A549 (cell line): ENCODE measurements around the gene BUD23. TPM values are rescaled to one million over a fixed set of nuclear protein-coding genes. Genes with fewer than 3 reads are reported as not detected.

Experiments
- ATAC-seq, 2 experiments: fragments of 200-7000 bp in 1 of 2; fragments of >200 bp in 1 of 2; cut with Nextera tagmentation in 1 of 2; cut with Tn5 transposase in 1 of 2; 3 replicates each; pipeline versions ENCODE4 v1.8.0 to v1.9.1; 2018 to 2020; ENCODE audit warnings: mild to moderate bottlenecking in 1 of 2, moderate library complexity in 1 of 2
- CTCF ChIA-PET: fragments of 300-600 bp; sonication (Branson Sonifier 250); formaldehyde crosslinking; extraction: SDS; loops from one replicate; lab custom pipeline; 2021; ENCODE audit warnings: antibody characterized with exemption, inconsistent platforms; lab: Yijun Ruan, JAX
- POLR2A ChIA-PET: fragments of 350-600 bp; formaldehyde crosslinking; extraction: SDS; loops from one replicate; lab custom pipeline; 2021; ENCODE audit warnings: antibody characterized with exemption, inconsistent platforms; lab: Yijun Ruan, JAX
- DNase-seq, 2 experiments: peaks; one replicate each; pipeline versions ENCODE4 v3.0.0 to v3.0.0-alpha.2; 2011 to 2016; ENCODE audit warnings: low read depth in 1 of 2, low spot score in 1 of 2
- FAIRE-seq: peaks from 2 replicates; lab custom pipeline; 2011; peaks lifted over from hg19 to GRCh38; lab: Jason Lieb, UNC
- H3K27ac ChIP-seq, 2 experiments: fragments of >200 bp; sonication (Bioruptor Twin); formaldehyde crosslinking; 3 replicates each; pipeline ENCODE4 v1.5.1; 2016 to 2017
- H3K4me1 ChIP-seq: fragments of >200 bp; sonication (Bioruptor Twin); formaldehyde crosslinking; 3 replicates; pipeline ENCODE4 v1.6.1; 2016
- H3K4me2 ChIP-seq: fragments of >200 bp; sonication (Bioruptor Twin); formaldehyde crosslinking; 3 replicates; pipeline ENCODE4 v1.6.1; 2016
- H3K4me3 ChIP-seq: fragments of >200 bp; sonication (Bioruptor Twin); formaldehyde crosslinking; 3 replicates; pipeline ENCODE4 v1.5.1; 2016
- H3K9me3 ChIP-seq: fragments of >200 bp; sonication (Bioruptor Twin); formaldehyde crosslinking; 3 replicates; pipeline ENCODE4 v1.6.1; 2016
- BHLHE40 ChIP-seq: IDR thresholded peaks from 2 replicates; pipeline ENCODE4 v1.6.1; 2012; ENCODE audit warnings: low read depth, low read length, inconsistent platforms
- CHD4 ChIP-seq: fragments of 200-600 bp; sonication (generic); IDR thresholded peaks from 2 replicates; pipeline ENCODE4 v1.6.1; 2016; ENCODE audit warnings: antibody characterized with exemption, mild to moderate bottlenecking, borderline replicate concordance
- EHF ChIP-seq: fragments of 250-450 bp; sonication (Bioruptor Pico); IDR thresholded peaks from 2 replicates; pipeline ENCODE4 v1.5.0; 2020; ENCODE audit warnings: mild to moderate bottlenecking
- EHMT2 ChIP-seq: fragments of 200-600 bp; sonication (generic); IDR thresholded peaks from 2 replicates; pipeline ENCODE4 v1.6.1; 2016; ENCODE audit warnings: antibody characterized with exemption, low read depth, mild to moderate bottlenecking, moderate library complexity
- EP300 ChIP-seq, 2 experiments: fragments of >200 bp; sonication (Bioruptor Twin); formaldehyde crosslinking; IDR thresholded peaks; 2 replicates in 1 of 2; 3 replicates in 1 of 2; pipeline ENCODE4 v1.6.1; 2016 to 2017
- FOSL2 ChIP-seq, 2 experiments: fragments of 450-650 bp in 1 of 2; fragments of >200 bp in 1 of 2; sonication (Bioruptor Twin) in 1 of 2; formaldehyde crosslinking; IDR thresholded peaks; 2 replicates each; pipeline versions ENCODE4 v1.5.0 to v1.6.1; 2016 to 2020; ENCODE audit warnings: mild to moderate bottlenecking in 1 of 2, moderate library complexity in 1 of 2
- FOXS1 ChIP-seq: fragments of 250-450 bp; sonication (Bioruptor Pico); IDR thresholded peaks from 2 replicates; pipeline ENCODE4 v1.5.0; 2020; ENCODE audit warnings: mild to moderate bottlenecking, moderate library complexity
- GATA3 ChIP-seq: IDR thresholded peaks from 2 replicates; pipeline ENCODE4 v1.6.1; 2012; ENCODE audit warnings: borderline replicate concordance
- HDAC2 ChIP-seq: fragments of 200-600 bp; sonication (generic); IDR thresholded peaks from 2 replicates; pipeline ENCODE4 v1.6.1; 2016
- JUNB ChIP-seq: fragments of >200 bp; sonication (Bioruptor Twin); formaldehyde crosslinking; IDR thresholded peaks from 2 replicates; pipeline ENCODE4 v1.6.1; 2016
- KDM1A ChIP-seq: fragments of 200-600 bp; sonication (generic); IDR thresholded peaks from 2 replicates; pipeline ENCODE4 v1.6.1; 2016; ENCODE audit warnings: low read depth, mild to moderate bottlenecking
- KDM5A ChIP-seq: fragments of 200-600 bp; sonication (generic); IDR thresholded peaks from 2 replicates; pipeline ENCODE4 v1.6.1; 2016; ENCODE audit warnings: antibody characterized with exemption, mild to moderate bottlenecking
- MAZ ChIP-seq: fragments of 150-350 bp; IDR thresholded peaks from 2 replicates; pipeline ENCODE4 v1.6.1; 2014; ENCODE audit warnings: antibody characterized with exemption, low read depth, low read length, borderline replicate concordance
- MYC ChIP-seq: IDR thresholded peaks from 2 replicates; pipeline ENCODE4 v1.6.1; 2012; ENCODE audit warnings: mild to moderate bottlenecking, inconsistent platforms, low read length, improper control_type of control experiment, borderline replicate concordance
- NPAS2 ChIP-seq: fragments of 250-450 bp; sonication (Bioruptor Pico); IDR thresholded peaks from 2 replicates; pipeline ENCODE4 v1.8.0; 2022; ENCODE audit warnings: mild to moderate bottlenecking, moderate library complexity, borderline replicate concordance
- NR3C1 ChIP-seq: fragments of >200 bp; sonication (Bioruptor Twin); formaldehyde crosslinking; IDR thresholded peaks from 3 replicates; pipeline ENCODE4 v1.6.1; 2017
- POLR2A ChIP-seq: IDR thresholded peaks from 2 replicates; pipeline ENCODE4 v1.6.1; 2012; ENCODE audit warnings: mild to moderate bottlenecking, low read length
- POLR2AphosphoS2 ChIP-seq: conservative IDR thresholded peaks from 2 replicates; pipeline ENCODE4 v1.6.1; 2012; ENCODE audit warnings: low read length, improper control_type of control experiment, inconsistent platforms
- RARB ChIP-seq: fragments of 250-450 bp; sonication (Bioruptor Pico); IDR thresholded peaks from 2 replicates; pipeline ENCODE4 v1.8.0; 2021; ENCODE audit warnings: mild to moderate bottlenecking, moderate library complexity
- RCOR1 ChIP-seq: fragments of 150-350 bp; IDR thresholded peaks from 2 replicates; pipeline ENCODE4 v1.6.1; 2014; ENCODE audit warnings: antibody characterized with exemption, low read length, low read depth
- RNF2 ChIP-seq: fragments of 200-600 bp; sonication (generic); IDR thresholded peaks from 2 replicates; pipeline ENCODE4 v1.6.1; 2016; ENCODE audit warnings: low read depth, mild to moderate bottlenecking, antibody characterized with exemption, moderate library complexity, borderline replicate concordance
- SMC3 ChIP-seq: fragments of >200 bp; sonication (Bioruptor Twin); formaldehyde crosslinking; IDR thresholded peaks from 3 replicates; pipeline ENCODE4 v1.6.1; 2018; ENCODE audit warnings: inconsistent platforms
- TP53 ChIP-seq: fragments of 250-450 bp; sonication (Bioruptor Pico); IDR thresholded peaks from 2 replicates; pipeline ENCODE4 v1.5.0; 2021; ENCODE audit warnings: mild to moderate bottlenecking, moderate library complexity
- ZSCAN20 ChIP-seq: fragments of 250-450 bp; sonication (Bioruptor Pico); IDR thresholded peaks from 2 replicates; pipeline ENCODE4 v1.8.0; 2022; ENCODE audit warnings: mild to moderate bottlenecking, moderate library complexity
- WGBS: methylation state at CpG from one replicate; pipeline ENCODE4 v1.1.6; 2017; ENCODE audit errors: missing lambda C conversion rate; 5-methylcytosine and 5-hydroxymethylcytosine counted together
- polyA plus RNA-seq, 4 experiments: library from polyadenylated mRNA; depleted of rRNA in 3 of 4; stranded (reverse); fragments of >200 nt; fragmentation: RNase III in 1 of 4; extraction: RNeasy Plus Mini Kit Qiagen cat#74134 plus additional on column Dnase treatment in 1 of 4; gene quantifications; 2 replicates in 3 of 4; 3 replicates in 1 of 4; pipeline ENCODE4 v1.2.3, GENCODE V29; 2011 to 2017
- TF ChIP-seq, protein P1 (sequence below): fragments of 450-650 bp; IDR thresholded peaks from 2 replicates; pipeline ENCODE4 v1.6.1; 2014; ENCODE audit warnings: antibody characterized with exemption
- TF ChIP-seq, protein P2 (sequence below): fragments of >200 bp; sonication (Bioruptor Twin); formaldehyde crosslinking; IDR thresholded peaks from 2 replicates; pipeline ENCODE4 v1.6.1; 2016
- TF ChIP-seq, protein P3 (sequence below): fragments of 200-600 bp; sonication (generic); IDR thresholded peaks from 2 replicates; pipeline ENCODE4 v1.6.1; 2016; ENCODE audit warnings: antibody characterized with exemption, mild to moderate bottlenecking, moderate library complexity
- TF ChIP-seq, protein P4 (sequence below): fragments of >200 bp; sonication (Bioruptor Twin); formaldehyde crosslinking; IDR thresholded peaks from 3 replicates; pipeline ENCODE4 v1.6.1; 2016
- TF ChIP-seq, protein P5 (sequence below): IDR thresholded peaks from 2 replicates; pipeline ENCODE4 v1.6.1; 2012; ENCODE audit warnings: low read depth, borderline replicate concordance

The BUD23 gene
- polyA plus RNA-seq, 2 of the 4 experiments (the other 2 are of a cell fraction): 134 to 161 TPM

DNA sequence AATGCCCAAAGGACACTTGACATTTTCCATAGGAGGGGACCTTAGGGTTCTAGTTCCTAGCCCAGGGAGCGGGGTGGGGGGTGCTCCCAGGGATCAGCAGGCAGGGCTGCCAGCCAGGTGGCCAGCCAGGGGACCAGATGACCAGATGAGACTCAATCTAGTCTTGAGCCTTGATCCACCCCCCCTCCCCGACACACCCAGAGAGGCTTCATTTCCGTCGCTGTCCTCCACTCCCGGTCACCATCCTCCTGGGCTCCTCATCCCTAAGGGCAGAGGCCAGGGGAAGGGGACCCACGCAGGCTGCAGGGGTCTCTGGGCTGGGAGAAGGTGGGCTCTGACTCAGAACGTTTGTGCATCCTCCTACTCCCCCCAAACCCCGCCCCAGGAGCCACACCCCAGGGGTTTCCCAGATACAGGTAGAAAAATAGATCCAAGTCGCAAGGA is 35.1 kb downstream of the BUD23 start:
- POLR2A ChIA-PET: interaction anchor here (0.6 to 4.9 kb wide), 2 partner anchors 13 to 38 kb away, joined by 3 to 135 read pairs; no protein-coding TSS in a partner anchor
- no peaks in the 10 kb centered on the region for H3K9me3 ChIP-seq
- FAIRE-seq (no peak), DNase-seq (no peak), ATAC-seq (peak in 1 of 2 experiments; percentile 0; a peak in 1 of 6 replicates)
- H3K4me1 ChIP-seq: peaks cover 72% of the 10 kb centered on the region
- H3K4me3 ChIP-seq: peak overlapping the region; percentile 100
- peak overlapping the region; percentile 99 to 100 for H3K27ac ChIP-seq
- 1% methylated on average over 9 of the region's 9 CpGs for WGBS
- CTCF ChIA-PET: interaction anchor here (1.3 to 8.4 kb wide), 5 partner anchors 12 to 136 kb away, joined by 5 to 105 read pairs (median 32); no protein-coding TSS in a partner anchor
- peak overlapping the region; percentile 100 for H3K4me2 ChIP-seq
- TF ChIP-seq ZSCAN20 (CRISPR knock-in tag) (no peak), BHLHE40 (no peak), POLR2AphosphoS2 (no peak), CHD4 (no peak), RNF2 (no peak)
- TF ChIP-seq, protein P1, sequence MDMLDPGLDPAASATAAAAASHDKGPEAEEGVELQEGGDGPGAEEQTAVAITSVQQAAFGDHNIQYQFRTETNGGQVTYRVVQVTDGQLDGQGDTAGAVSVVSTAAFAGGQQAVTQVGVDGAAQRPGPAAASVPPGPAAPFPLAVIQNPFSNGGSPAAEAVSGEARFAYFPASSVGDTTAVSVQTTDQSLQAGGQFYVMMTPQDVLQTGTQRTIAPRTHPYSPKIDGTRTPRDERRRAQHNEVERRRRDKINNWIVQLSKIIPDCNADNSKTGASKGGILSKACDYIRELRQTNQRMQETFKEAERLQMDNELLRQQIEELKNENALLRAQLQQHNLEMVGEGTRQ: no peak

DNA sequence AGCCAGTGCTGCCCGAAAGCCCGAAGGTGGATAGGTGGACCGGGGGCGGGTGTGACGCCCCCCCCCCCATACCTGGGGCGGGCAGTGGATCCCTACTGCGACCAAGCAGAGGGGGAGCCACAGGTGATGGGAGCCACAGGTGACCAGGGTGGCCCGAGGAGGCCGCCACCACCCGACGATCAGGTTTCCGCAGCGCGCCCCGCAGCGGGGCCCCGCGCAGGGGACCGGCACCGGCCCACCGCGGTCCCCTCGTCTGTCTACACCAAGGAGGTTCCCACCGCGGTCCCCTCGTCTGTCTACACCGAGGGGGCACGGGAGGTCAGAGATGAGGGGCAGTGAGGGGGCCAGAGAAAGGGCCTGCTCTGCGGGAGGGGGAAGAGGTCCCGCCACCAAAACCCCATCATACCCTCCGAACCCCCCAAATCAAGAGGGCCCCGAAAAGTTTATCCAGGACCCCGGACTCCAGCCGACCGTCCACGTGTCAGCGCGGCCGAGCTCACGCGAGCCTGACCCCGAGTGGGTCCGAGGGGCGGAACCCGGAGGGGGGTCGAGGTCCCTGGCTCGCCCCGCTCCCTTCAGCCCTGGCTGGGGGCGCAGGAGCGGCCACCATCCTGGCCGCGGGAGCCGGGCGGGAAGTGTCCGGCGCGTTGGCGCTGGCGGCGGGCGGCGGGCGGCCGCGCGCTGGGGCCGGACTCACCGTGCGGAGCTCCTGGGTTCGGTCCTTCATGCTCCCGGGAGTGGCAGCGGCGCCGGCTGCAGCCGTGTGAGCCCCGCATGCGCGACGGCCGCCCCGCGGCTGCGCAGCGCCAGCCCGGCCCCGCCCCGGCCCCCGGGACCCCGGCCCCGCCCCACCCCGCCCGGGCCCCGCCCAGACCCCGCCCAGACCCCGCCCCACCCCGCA is 35.8 kb downstream of the BUD23 start, which contains the start of gene STX1A:
Gene STX1A (minus strand): TSS at position 765 of the 901 bp plus-strand sequence. CDS start 38 bp downstream, at position 727.
- Histone ChIP-seq H3K9me3 (no peaks in the 10 kb centered on the region), H3K4me1 (peaks cover 65% of the 10 kb centered on the region), H3K4me3 (peak within 1 kb of the TSS; percentile 100), H3K27ac (peak within 1 kb of the TSS; percentile 99 to 100), H3K4me2 (peak within 1 kb of the TSS; percentile 100)
- WGBS: 0% methylated on average over 10 of the region's 96 CpGs
- DNase-seq (peak in 1 of 2 experiments; percentile 66), ATAC-seq (peak; percentile 17 to 32; a peak in 5 of 6 replicates), FAIRE-seq (no peak)
- CTCF ChIA-PET: interaction anchor here (1.2 to 8.6 kb wide), 7 partner anchors 8 to 111 kb away, joined by 3 to 290 read pairs (median 24); no protein-coding TSS in a partner anchor
- POLR2A ChIA-PET: interaction anchor here (0.8 to 1.8 kb wide), 3 partner anchors 14 to 106 kb away, joined by 3 to 27 read pairs (median 4); no protein-coding TSS in a partner anchor
- TF ChIP-seq FOXS1 (CRISPR knock-in tag): no peak
- no peak for TF ChIP-seq BHLHE40
- TF ChIP-seq HDAC2: no peak
- TF ChIP-seq RARB (CRISPR knock-in tag): no peak
- no peak for TF ChIP-seq KDM1A
- TF ChIP-seq RCOR1: no peak
- no peak for TF ChIP-seq MAZ
- no peak for TF ChIP-seq JUNB
- TF ChIP-seq, protein P2, sequence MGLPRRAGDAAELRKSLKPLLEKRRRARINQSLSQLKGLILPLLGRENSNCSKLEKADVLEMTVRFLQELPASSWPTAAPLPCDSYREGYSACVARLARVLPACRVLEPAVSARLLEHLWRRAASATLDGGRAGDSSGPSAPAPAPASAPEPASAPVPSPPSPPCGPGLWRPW: no peak
- no peak for TF ChIP-seq EHF (CRISPR knock-in tag)
- 0 out of 2 replicates have a peak, but pooled peaks have one; percentile 7 for TF ChIP-seq GATA3
- no peak for TF ChIP-seq EHMT2
- TF ChIP-seq, protein P3, sequence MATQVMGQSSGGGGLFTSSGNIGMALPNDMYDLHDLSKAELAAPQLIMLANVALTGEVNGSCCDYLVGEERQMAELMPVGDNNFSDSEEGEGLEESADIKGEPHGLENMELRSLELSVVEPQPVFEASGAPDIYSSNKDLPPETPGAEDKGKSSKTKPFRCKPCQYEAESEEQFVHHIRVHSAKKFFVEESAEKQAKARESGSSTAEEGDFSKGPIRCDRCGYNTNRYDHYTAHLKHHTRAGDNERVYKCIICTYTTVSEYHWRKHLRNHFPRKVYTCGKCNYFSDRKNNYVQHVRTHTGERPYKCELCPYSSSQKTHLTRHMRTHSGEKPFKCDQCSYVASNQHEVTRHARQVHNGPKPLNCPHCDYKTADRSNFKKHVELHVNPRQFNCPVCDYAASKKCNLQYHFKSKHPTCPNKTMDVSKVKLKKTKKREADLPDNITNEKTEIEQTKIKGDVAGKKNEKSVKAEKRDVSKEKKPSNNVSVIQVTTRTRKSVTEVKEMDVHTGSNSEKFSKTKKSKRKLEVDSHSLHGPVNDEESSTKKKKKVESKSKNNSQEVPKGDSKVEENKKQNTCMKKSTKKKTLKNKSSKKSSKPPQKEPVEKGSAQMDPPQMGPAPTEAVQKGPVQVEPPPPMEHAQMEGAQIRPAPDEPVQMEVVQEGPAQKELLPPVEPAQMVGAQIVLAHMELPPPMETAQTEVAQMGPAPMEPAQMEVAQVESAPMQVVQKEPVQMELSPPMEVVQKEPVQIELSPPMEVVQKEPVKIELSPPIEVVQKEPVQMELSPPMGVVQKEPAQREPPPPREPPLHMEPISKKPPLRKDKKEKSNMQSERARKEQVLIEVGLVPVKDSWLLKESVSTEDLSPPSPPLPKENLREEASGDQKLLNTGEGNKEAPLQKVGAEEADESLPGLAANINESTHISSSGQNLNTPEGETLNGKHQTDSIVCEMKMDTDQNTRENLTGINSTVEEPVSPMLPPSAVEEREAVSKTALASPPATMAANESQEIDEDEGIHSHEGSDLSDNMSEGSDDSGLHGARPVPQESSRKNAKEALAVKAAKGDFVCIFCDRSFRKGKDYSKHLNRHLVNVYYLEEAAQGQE: no peak
- TF ChIP-seq SMC3: 0 out of 3 replicates have a peak, but pooled peaks have one; percentile 7
- peak; percentile 63 for TF ChIP-seq POLR2A
- TF ChIP-seq NR3C1: no peak
- TF ChIP-seq, protein P4, sequence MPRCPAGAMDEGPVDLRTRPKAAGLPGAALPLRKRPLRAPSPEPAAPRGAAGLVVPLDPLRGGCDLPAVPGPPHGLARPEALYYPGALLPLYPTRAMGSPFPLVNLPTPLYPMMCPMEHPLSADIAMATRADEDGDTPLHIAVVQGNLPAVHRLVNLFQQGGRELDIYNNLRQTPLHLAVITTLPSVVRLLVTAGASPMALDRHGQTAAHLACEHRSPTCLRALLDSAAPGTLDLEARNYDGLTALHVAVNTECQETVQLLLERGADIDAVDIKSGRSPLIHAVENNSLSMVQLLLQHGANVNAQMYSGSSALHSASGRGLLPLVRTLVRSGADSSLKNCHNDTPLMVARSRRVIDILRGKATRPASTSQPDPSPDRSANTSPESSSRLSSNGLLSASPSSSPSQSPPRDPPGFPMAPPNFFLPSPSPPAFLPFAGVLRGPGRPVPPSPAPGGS: 0 out of 3 replicates have a peak, but pooled peaks have one; percentile 69
- TF ChIP-seq KDM5A: 0 out of 2 replicates have a peak, but pooled peaks have one; percentile 8
- no peak for TF ChIP-seq EP300 (IDR thresholded peaks at IDR 0.05)
- no peak for TF ChIP-seq TP53 (CRISPR knock-in tag)
- TF ChIP-seq, protein P5, sequence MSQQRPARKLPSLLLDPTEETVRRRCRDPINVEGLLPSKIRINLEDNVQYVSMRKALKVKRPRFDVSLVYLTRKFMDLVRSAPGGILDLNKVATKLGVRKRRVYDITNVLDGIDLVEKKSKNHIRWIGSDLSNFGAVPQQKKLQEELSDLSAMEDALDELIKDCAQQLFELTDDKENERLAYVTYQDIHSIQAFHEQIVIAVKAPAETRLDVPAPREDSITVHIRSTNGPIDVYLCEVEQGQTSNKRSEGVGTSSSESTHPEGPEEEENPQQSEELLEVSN: no peak
- no peak for TF ChIP-seq NPAS2 (CRISPR knock-in tag)
- TF ChIP-seq FOSL2 (IDR thresholded peaks at IDR 0.05): no peak
- no peak for TF ChIP-seq FOSL2 (CRISPR knock-in tag; IDR thresholded peaks at IDR 0.05)
- no peak for TF ChIP-seq MYC
